ENCODE data around the gene MIB1. TPM values are rescaled to one million over a fixed set of nuclear protein-coding genes. Genes with fewer than 3 reads are reported as not detected.

Gene MIB1
- polyA plus RNA-seq, 1 of the 3 experiments (the other 2 are of a cell fraction) = 5.0 TPM

GRCh38 chr18:21741562-21742314 is 1.1 kb downstream of the MIB1 start:
- Histone ChIP-seq H3F3A (replicated peaks; ENCODE audit: insufficient read depth) (no peaks in the 10 kb centered on the region), H3K4me1 (ENCODE audit: control insufficient read depth in 1 of 2, insufficient read depth in 2 of 2, low read depth in 1 of 2, low read length in 1 of 2) (peaks cover 5 to 7% of the 10 kb centered on the region in 2 experiments; a peak in 3 of 4 replicates), H3K9me2 (no peaks in the 10 kb centered on the region), H3K27ac (ENCODE audit: low read depth in 2 of 2, low read length in 1 of 2) (peak overlapping the region; percentile 98), H3K36me3 (replicated peaks in 1 of 2; ENCODE audit: control insufficient read depth in 1 of 2, insufficient read depth in 2 of 2, low read length in 1 of 2) (peaks cover 0 to 4% of the 10 kb centered on the region in 2 experiments), H3K4me3 (ENCODE audit: low read depth in 2 of 2, low read length in 1 of 2) (peak overlapping the region; percentile 89 to 95), H3K79me2 (ENCODE audit: insufficient read depth) (peaks cover 52% of the 10 kb centered on the region), H3K4me2 (peak overlapping the region; percentile 95), H4K20me1 (ENCODE audit: insufficient read depth) (peaks cover 42% of the 10 kb centered on the region), H2AFZ (ENCODE audit: low read depth) (peak overlapping the region; percentile 71), H3K9ac (peak overlapping the region; percentile 98), H3K9me3 (no peaks in the 10 kb centered on the region), H3K27me3 (ENCODE audit: insufficient read depth) (no peaks in the 10 kb centered on the region)
- DNase-seq = peak; percentile 63
- TF ChIP-seq MAX (IDR thresholded peaks at IDR 0.05; ENCODE audit: low read depth) (0 out of 2 replicates have a peak, but pooled peaks have one; percentile 23), USF2 (IDR thresholded peaks at IDR 0.05; ENCODE audit: borderline replicate concordance, low read depth, low read length) (no peak), NRF1 (IDR thresholded peaks at IDR 0.05; ENCODE audit: low read depth, low read length) (no peak), CTCF (IDR thresholded peaks at IDR 0.05) (no peak; the same call in 1 of the 2 replicates), JUND (IDR thresholded peaks at IDR 0.05) (no peak), RCOR1 (IDR thresholded peaks at IDR 0.05; ENCODE audit: low read length) (peak; percentile 62; the same call in 1 of the 2 replicates), USF1 (IDR thresholded peaks at IDR 0.05; ENCODE audit: borderline replicate concordance, low read depth) (no peak), NFIC (IDR thresholded peaks at IDR 0.05; ENCODE audit: borderline replicate concordance) (no peak), RFX5 (IDR thresholded peaks at IDR 0.05; ENCODE audit: low read length) (no peak), GATA2 (CRISPR knock-in tag; IDR thresholded peaks at IDR 0.05) (peak; percentile 39; the same call in 1 of the 2 replicates), REST (IDR thresholded peaks at IDR 0.05; ENCODE audit: low read depth, low read length) (no peak), FOXM1 (IDR thresholded peaks at IDR 0.05; ENCODE audit: low read depth) (no peak), FOSL2 (IDR thresholded peaks at IDR 0.05; ENCODE audit: borderline replicate concordance, low read depth) (no peak)
- ChIA-PET CTCF (interaction anchor here (0.7 to 2.6 kb wide), 6 partner anchors 37 to 141 kb away, joined by 3 to 10 read pairs (median 3); partner anchors contain the start of genes ABHD3 and ESCO1), POLR2A (interaction anchor here (0.7 to 3.2 kb wide), 3 partner anchors 17 to 141 kb away, joined by 3 to 17 read pairs (median 3); partner anchors contain the start of genes ABHD3 and ESCO1)
- 0% methylated on average over 4 of the region's 49 CpGs for WGBS (ENCODE audit: low lambda C conversion rate)
